Measurements from ENCODE around the gene MYLK2. TPM values are rescaled to one million over a fixed set of nuclear protein-coding genes. Genes with fewer than 3 reads are reported as not detected.

Gene MYLK2
- total and polyA plus RNA-seq, 2 experiments from 2014 or later: 0.15 TPM; not detected in 1

- TF ChIP-seq CTCF (IDR thresholded peaks at IDR 0.05; ENCODE audit: low read depth, low read length): no peak
- DNase-seq (ENCODE audit: low read depth in 1 of 2, low spot score in 1 of 2): no peak
- Histone ChIP-seq H3K36me3 (peaks cover 57% of the 10 kb centered on the region), H3K4me3 (no peak overlapping the region), H3K27ac (no peak overlapping the region), H3K9me3 (ENCODE audit: low read depth) (no peaks in the 10 kb centered on the region), H3K4me1 (ENCODE audit: low read depth) (no peaks in the 10 kb centered on the region), H3K27me3 (no peaks in the 10 kb centered on the region)
Observed at GRCh38 chr20:31797364-31797763, 21.8 kb upstream of the MYLK2 start.

GRCh38 chr20:31801508-31801907 lies 17.6 kb upstream of the MYLK2 start:
- Histone ChIP-seq H3K4me3 (no peak overlapping the region), H3K9me3 (ENCODE audit: low read depth) (no peaks in the 10 kb centered on the region), H3K27me3 (no peaks in the 10 kb centered on the region), H3K27ac (no peak overlapping the region), H3K4me1 (ENCODE audit: low read depth) (no peaks in the 10 kb centered on the region), H3K36me3 (peaks cover 37% of the 10 kb centered on the region)
- no peak for DNase-seq (ENCODE audit: low read depth in 1 of 2, low spot score in 1 of 2)
- TF ChIP-seq CTCF (IDR thresholded peaks at IDR 0.05; ENCODE audit: low read depth, low read length): no peak

GRCh38 chr20:31803552-31804291 lies 15.4 kb upstream of the MYLK2 start:
- no peak for DNase-seq (ENCODE audit: low read depth in 1 of 2, low spot score in 1 of 2)
- Histone ChIP-seq H3K9me3 (ENCODE audit: low read depth) (no peaks in the 10 kb centered on the region), H3K4me3 (no peak overlapping the region), H3K27ac (no peak overlapping the region), H3K4me1 (ENCODE audit: low read depth) (no peaks in the 10 kb centered on the region), H3K27me3 (no peaks in the 10 kb centered on the region), H3K36me3 (peaks cover 19% of the 10 kb centered on the region)
- no peak for TF ChIP-seq CTCF (IDR thresholded peaks at IDR 0.05; ENCODE audit: low read depth, low read length)

GRCh38 chr20:31806564-31807355 lies 12.4 kb upstream of the MYLK2 start:
- Histone ChIP-seq H3K9me3 (ENCODE audit: low read depth) (no peaks in the 10 kb centered on the region), H3K4me3 (no peak overlapping the region), H3K4me1 (ENCODE audit: low read depth) (peaks cover 11% of the 10 kb centered on the region), H3K36me3 (no peaks in the 10 kb centered on the region), H3K27me3 (no peaks in the 10 kb centered on the region), H3K27ac (no peak overlapping the region)
- no peak for DNase-seq (ENCODE audit: low read depth in 1 of 2, low spot score in 1 of 2)
- TF ChIP-seq CTCF (IDR thresholded peaks at IDR 0.05; ENCODE audit: low read depth, low read length): no peak

GRCh38 chr20:31808481-31808880 lies 10.7 kb upstream of the MYLK2 start:
- DNase-seq (ENCODE audit: low read depth in 1 of 2, low spot score in 1 of 2): no peak
- TF ChIP-seq CTCF (IDR thresholded peaks at IDR 0.05; ENCODE audit: low read depth, low read length): no peak
- H3K27ac ChIP-seq: no peak overlapping the region

More at GRCh38 chr20:31808481-31808880, 10.7 kb upstream of the MYLK2 start:
- H3K36me3 ChIP-seq: no peaks in the 10 kb centered on the region
- no peak overlapping the region for H3K4me3 ChIP-seq
- no peaks in the 10 kb centered on the region for H3K27me3 ChIP-seq
- peaks cover 24% of the 10 kb centered on the region for H3K4me1 ChIP-seq (ENCODE audit: low read depth)
- no peaks in the 10 kb centered on the region for H3K9me3 ChIP-seq (ENCODE audit: low read depth)

All from cardiac muscle cell (in vitro differentiated cells and primary cell).